GM12891 (cell line): ENCODE measurements around the gene FLYWCH1.

ENCODE experiments used
- PAX5 ChIP-seq: IDR thresholded peaks from 2 replicates; pipeline ENCODE4 v1.6.1; 2011; ENCODE audit warnings: low read length, moderate library complexity, mild to moderate bottlenecking; ENCODE audit not compliant: insufficient read depth, severe bottlenecking
- POLR2A ChIP-seq: IDR thresholded peaks from 2 replicates; pipeline ENCODE4 v1.6.1; 2011; ENCODE audit warnings: low read depth, low read length, control low read depth
- POLR2AphosphoS5 ChIP-seq: IDR thresholded peaks from 2 replicates; pipeline ENCODE4 v1.6.1; 2011; ENCODE audit warnings: low read depth, low read length, control low read depth
- POU2F2 ChIP-seq: IDR thresholded peaks from 2 replicates; pipeline ENCODE4 v1.6.1; 2011; ENCODE audit warnings: low read depth, mild to moderate bottlenecking, control low read depth, low read length, moderate library complexity
- SPI1 ChIP-seq: IDR thresholded peaks from 2 replicates; pipeline ENCODE4 v1.6.1; 2011; ENCODE audit warnings: low read depth, low read length, control low read depth
- TAF1 ChIP-seq: IDR thresholded peaks from 2 replicates; pipeline ENCODE4 v1.6.1; 2011; ENCODE audit warnings: low read depth, low read length, control low read depth

DNA sequence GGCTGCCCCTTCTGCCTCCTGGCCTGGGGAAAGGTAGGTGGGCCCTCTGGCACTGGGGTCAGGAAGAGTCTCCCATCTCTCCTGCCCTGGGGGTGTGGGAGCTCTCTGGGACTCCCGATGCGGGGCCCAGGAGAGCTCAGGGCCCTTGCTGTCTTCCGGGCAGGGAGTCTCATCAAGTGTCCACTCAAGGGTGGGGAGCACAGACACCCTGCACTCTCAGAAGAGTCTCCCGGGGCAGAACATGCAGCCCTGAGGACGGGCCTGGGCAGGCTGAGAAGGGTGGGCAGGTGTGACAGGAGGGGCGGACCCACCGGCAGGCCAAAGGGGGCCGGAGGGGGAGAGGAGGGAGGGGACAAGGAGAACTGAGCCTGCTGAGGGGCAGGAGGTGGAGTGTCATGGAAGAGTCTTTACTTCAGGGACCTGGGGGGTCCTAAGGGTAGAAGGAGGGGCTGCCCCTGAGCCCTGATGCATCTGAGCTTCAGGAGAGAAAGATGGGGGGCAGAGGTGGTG, 76.9 kb downstream of the FLYWCH1 start:
- TF ChIP-seq POLR2AphosphoS5 (no peak), POLR2A (no peak), TAF1 (no peak), PAX5 (no peak), SPI1 (no peak), POU2F2 (no peak)
